Naive thymus-derived CD8-positive, alpha-beta T cell (primary cell): Measurements from ENCODE around the gene PPEF2. TPM values are rescaled to one million over a fixed set of nuclear protein-coding genes. Genes with fewer than 3 reads are reported as not detected.
A peak's percentile ranks its signal among the peaks of the same experiment; 100 is the strongest.
"Not testable (repeated sequence)": the region's sequence is repeated elsewhere in the genome, so short reads cannot be mapped to it uniquely, and the experiment has no call there.

ENCODE experiments used
- ATAC-seq, 2 donors: fragments of 150-1000 bp; cut with Tn5 transposase in 1 of 2; sonication (Bioruptor Pico), chemical (Tn5 transposase) in 1 of 2; 1 replicate in 1 of 2; 2 replicates in 1 of 2; pipeline ENCODE4 v1.10.0; 2021; ENCODE audit warnings: mild to moderate bottlenecking in 2 of 2, moderate library complexity in 2 of 2
- POLR2A ChIA-PET: fragments of 350-600 bp; sonication (Branson Sonifier 250); formaldehyde crosslinking; loops from one replicate; lab custom pipeline; 2021; ENCODE audit warnings: antibody characterized with exemption; lab: Charles Lee
- DNase-seq, 10 donors: peaks; one replicate each; pipeline versions ENCODE4 v3.0.0 to v3.0.0-alpha.2; 2020 to 2022
- H3K27ac Mint-ChIP-seq, 10 donors: one replicate each; pipeline ENCODE4 v1.8.0; 2020 to 2022; ENCODE audit warnings: mild to moderate bottlenecking in 10 of 10, mixed read lengths in 10 of 10, moderate library complexity in 4 of 10, inconsistent platforms in 1 of 10
- H3K27me3 Mint-ChIP-seq, 5 donors: one replicate each; pipeline ENCODE4 v1.8.0; 2021 to 2022; ENCODE audit warnings: mixed read lengths in 5 of 5
- H3K36me3 Mint-ChIP-seq, 3 donors: one replicate each; pipeline ENCODE4 v1.8.0; 2020 to 2022; ENCODE audit warnings: mixed read lengths in 3 of 3, mild to moderate bottlenecking in 2 of 3, inconsistent platforms in 1 of 3
- H3K4me1 Mint-ChIP-seq, 4 donors: one replicate each; pipeline ENCODE4 v1.8.0; 2021 to 2022; ENCODE audit warnings: mixed read lengths in 4 of 4
- H3K4me3 Mint-ChIP-seq, 10 donors: one replicate each; pipeline ENCODE4 v1.8.0; 2020 to 2022; ENCODE audit warnings: mild to moderate bottlenecking in 10 of 10, mixed read lengths in 10 of 10, moderate library complexity in 6 of 10, inconsistent platforms in 1 of 10
- H3K9me3 Mint-ChIP-seq, 9 donors: one replicate each; pipeline ENCODE4 v1.8.0; 2020 to 2022; ENCODE audit warnings: mixed read lengths in 9 of 9, mild to moderate bottlenecking in 3 of 9, inconsistent platforms in 1 of 9, moderate library complexity in 1 of 9
- polyA plus RNA-seq, 3 donors: library from polyadenylated mRNA; unstranded; fragments of 300-500 nt; fragmentation: Illumina TruSeq; gene quantifications; one replicate each; pipeline ENCODE4 v1.2.3, GENCODE V29; 2021
- total RNA-seq, 8 experiments: library from RNA in 2 of 8; stranded (reverse) in 2 of 8; gene quantifications; one replicate each; pipeline ENCODE4 v1.2.3 and lab custom pipeline; 2021 to 2026

Gene PPEF2
- total and polyA plus RNA-seq, 5 experiments from 2014 or later, result 1.6 to 1.8 TPM; not detected in 3

GRCh38 chr4:75921910-75922309 lies 19.7 kb upstream of the PPEF2 start:
- Mint-ChIP-seq H3K36me3 (peaks cover 0 to 90% (median 22%) of the 10 kb centered on the region in 3 donors), H3K27me3 (no peaks in the 10 kb centered on the region), H3K9me3 (no peaks in the 10 kb centered on the region), H3K4me3 (no peak overlapping the region), H3K4me1 (peaks cover 0 to 3% (median 0%) of the 10 kb centered on the region in 4 donors), H3K27ac (no peak overlapping the region)
- POLR2A ChIA-PET, result no interaction called here
- DNase-seq (no peak), ATAC-seq (no peak)

DNA sequence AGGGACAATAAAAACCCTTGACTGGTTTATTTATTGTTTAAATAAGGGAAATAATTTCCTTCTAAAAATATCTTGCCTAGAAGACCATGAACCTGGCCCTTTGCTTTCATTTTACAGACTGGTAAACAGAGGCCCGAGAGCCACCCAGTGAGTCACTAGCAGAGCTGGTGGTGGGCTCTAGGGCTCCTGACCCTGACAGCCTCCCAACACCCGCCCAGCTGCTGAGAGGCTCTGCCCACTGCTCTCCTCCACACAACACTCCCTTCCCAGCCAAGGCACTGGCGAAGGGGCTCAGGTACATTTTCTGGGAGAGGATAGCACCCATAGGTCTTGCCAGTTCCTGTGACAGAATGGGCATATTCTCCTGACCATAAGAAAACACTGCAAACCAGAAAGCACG lies 18.1 kb upstream of the PPEF2 start:
- H3K4me3 Mint-ChIP-seq, result no peak overlapping the region
- H3K27me3 Mint-ChIP-seq, result no peaks in the 10 kb centered on the region
- no peak overlapping the region for H3K27ac Mint-ChIP-seq
- ATAC-seq, result no peak
- no peaks in the 10 kb centered on the region for H3K9me3 Mint-ChIP-seq
- DNase-seq, result no peak
- H3K36me3 Mint-ChIP-seq, result peaks cover 0 to 95% (median 22%) of the 10 kb centered on the region in 3 donors
- peaks cover 0 to 3% (median 0%) of the 10 kb centered on the region in 4 donors for H3K4me1 Mint-ChIP-seq
- POLR2A ChIA-PET, result interaction anchor here (1.0 kb wide), 1 partner anchor 21 kb away, joined by 4 read pairs; the partner anchor contains the start of gene NAAA

GRCh38 chr4:75919920-75920319 lies 17.7 kb upstream of the PPEF2 start:
- peaks cover 0 to 3% (median 0%) of the 10 kb centered on the region in 4 donors for H3K4me1 Mint-ChIP-seq
- H3K4me3 Mint-ChIP-seq, result no peak overlapping the region
- no peak overlapping the region for H3K27ac Mint-ChIP-seq
- DNase-seq (no peak), ATAC-seq (no peak)
- POLR2A ChIA-PET, result interaction anchor here (1.0 kb wide), 1 partner anchor 21 kb away, joined by 4 read pairs; the partner anchor contains the start of gene NAAA
- H3K9me3 Mint-ChIP-seq, result no peaks in the 10 kb centered on the region
- H3K36me3 Mint-ChIP-seq, result peaks cover 0 to 93% (median 20%) of the 10 kb centered on the region in 3 donors
- no peaks in the 10 kb centered on the region for H3K27me3 Mint-ChIP-seq

- Mint-ChIP-seq H3K27me3 (no peaks in the 10 kb centered on the region), H3K36me3 (peaks cover 0 to 89% (median 25%) of the 10 kb centered on the region in 3 donors), H3K9me3 (peaks cover 0 to under 1% (median 0%) of the 10 kb centered on the region in 9 donors), H3K27ac (peak overlapping the region in 4 of 10 donors; percentile 19 to 69 (median 38)), H3K4me3 (no peak overlapping the region), H3K4me1 (no peaks in the 10 kb centered on the region)
- DNase-seq, result peak in 6 of 10 donors; percentile 9 to 63 (median 26)
- ATAC-seq, result peak; percentile 78 to 82
- POLR2A ChIA-PET, result interaction anchor here (0.6 to 2.6 kb wide), 2 partner anchors 25 to 1866 kb away, joined by 4 to 12 read pairs; partner anchors contain the start of gene NAAA
Measured at GRCh38 chr4:75916091-75916661, 13.9 kb upstream of the PPEF2 start.

DNA sequence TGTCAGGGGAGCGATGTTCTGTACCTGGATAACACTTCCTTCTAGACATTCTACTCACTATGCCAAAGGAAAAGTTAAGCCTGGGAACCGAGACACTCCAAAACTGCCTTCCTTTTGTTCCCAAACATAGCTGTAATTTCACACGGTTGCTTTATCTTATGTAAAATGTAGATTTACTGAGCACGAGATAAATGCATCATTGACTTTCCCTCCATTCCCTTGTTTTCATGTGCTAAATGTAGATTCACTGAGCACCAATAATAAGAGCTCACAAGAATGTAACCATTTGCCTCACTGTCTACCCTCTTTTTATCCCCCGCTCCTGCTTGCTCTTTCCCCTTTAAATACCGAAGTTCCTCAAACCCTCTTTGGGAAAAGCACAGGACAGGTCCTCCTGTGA lies 10.7 kb upstream of the PPEF2 start:
- H3K27me3 Mint-ChIP-seq, result no peaks in the 10 kb centered on the region
- H3K4me3 Mint-ChIP-seq, result no peak overlapping the region
- no peak for DNase-seq
- peak overlapping the region in 2 of 10 donors; percentile 23 to 47 for H3K27ac Mint-ChIP-seq
- H3K36me3 Mint-ChIP-seq, result peaks cover 0 to 64% (median 30%) of the 10 kb centered on the region in 3 donors
- POLR2A ChIA-PET, result no interaction called here
- ATAC-seq, result no peak
- H3K4me1 Mint-ChIP-seq, result peaks cover 0 to 4% (median 0%) of the 10 kb centered on the region in 4 donors
- H3K9me3 Mint-ChIP-seq, result peaks cover 0 to 6% (median 0%) of the 10 kb centered on the region in 9 donors

DNA sequence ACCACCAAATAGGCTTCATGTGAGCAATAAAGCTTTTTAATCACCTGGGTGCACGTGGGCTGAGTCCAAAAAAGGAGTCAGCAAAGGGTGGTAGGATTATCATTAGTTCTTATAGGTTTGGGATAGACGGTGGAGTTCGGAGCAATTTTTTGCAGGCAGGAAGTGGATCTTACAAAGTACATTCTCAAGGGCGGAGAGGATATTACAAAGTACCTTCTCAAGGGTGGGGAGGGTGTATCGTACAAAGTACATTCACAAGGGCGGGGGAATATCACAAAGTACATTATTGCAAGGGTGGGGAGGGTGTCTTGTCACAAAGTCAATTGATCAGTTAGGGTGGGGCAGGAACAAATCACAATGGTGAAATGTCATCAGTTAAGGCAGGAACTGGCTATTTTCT lies 8.6 kb upstream of the PPEF2 start:
- H3K9me3 Mint-ChIP-seq, H3K4me3 Mint-ChIP-seq, POLR2A ChIA-PET, H3K27me3 Mint-ChIP-seq, H3K27ac Mint-ChIP-seq, H3K4me1 Mint-ChIP-seq, ATAC-seq, DNase-seq: not testable (repeated sequence)
- peaks cover 0 to 45% (median 26%) of the 10 kb centered on the region in 3 donors for H3K36me3 Mint-ChIP-seq

GRCh38 chr4:75909405-75909804 lies 7.2 kb upstream of the PPEF2 start:
- peaks cover 0 to 33% (median 26%) of the 10 kb centered on the region in 3 donors for H3K36me3 Mint-ChIP-seq
- ATAC-seq (no peak), DNase-seq (no peak)
- no peak overlapping the region for H3K27ac Mint-ChIP-seq
- H3K4me3 Mint-ChIP-seq, result no peak overlapping the region
- H3K4me1 Mint-ChIP-seq, result peaks cover 0 to 4% (median 0%) of the 10 kb centered on the region in 4 donors
- no peaks in the 10 kb centered on the region for H3K27me3 Mint-ChIP-seq
- POLR2A ChIA-PET, result no interaction called here
- peaks cover 0 to 6% (median 0%) of the 10 kb centered on the region in 9 donors for H3K9me3 Mint-ChIP-seq

DNA sequence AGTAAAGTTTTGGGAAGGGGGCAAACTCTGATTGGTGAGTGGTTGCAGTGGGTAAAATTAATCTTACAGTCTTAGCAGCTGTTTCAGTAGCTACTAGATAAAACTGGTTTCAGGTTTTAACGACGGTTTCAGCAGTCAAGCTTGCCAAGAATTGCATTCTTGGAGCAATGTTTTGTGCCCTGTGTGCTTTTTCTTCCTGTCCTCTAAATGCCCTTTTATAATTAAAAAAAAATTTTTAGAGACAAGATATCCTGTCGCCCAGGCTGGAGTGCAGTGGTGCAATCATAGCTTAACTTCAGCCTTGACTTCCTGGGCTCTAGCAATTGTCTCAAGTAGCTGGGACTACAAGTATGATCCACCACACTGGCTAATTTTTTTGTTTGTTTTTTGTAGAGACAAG lies 6.3 kb upstream of the PPEF2 start:
- H3K27me3 Mint-ChIP-seq, result peaks cover 0 to 5% (median 0%) of the 10 kb centered on the region in 5 donors
- DNase-seq, result no peak
- no peak overlapping the region for H3K27ac Mint-ChIP-seq
- H3K9me3 Mint-ChIP-seq, result peaks cover 0 to 6% (median 0%) of the 10 kb centered on the region in 9 donors
- H3K4me1 Mint-ChIP-seq, result peaks cover 0 to 4% (median 0%) of the 10 kb centered on the region in 4 donors
- POLR2A ChIA-PET, result no interaction called here
- H3K36me3 Mint-ChIP-seq, result peaks cover 0 to 24% (median 23%) of the 10 kb centered on the region in 3 donors
- H3K4me3 Mint-ChIP-seq, result no peak overlapping the region
- no peak for ATAC-seq

- no peak for ATAC-seq
- H3K9me3 Mint-ChIP-seq, result peaks cover 0 to 6% (median 0%) of the 10 kb centered on the region in 9 donors
- H3K27ac Mint-ChIP-seq, result no peak overlapping the region
- no peak overlapping the region for H3K4me3 Mint-ChIP-seq
- POLR2A ChIA-PET, result no interaction called here
- peaks cover 0 to 23% (median 18%) of the 10 kb centered on the region in 3 donors for H3K36me3 Mint-ChIP-seq
- H3K27me3 Mint-ChIP-seq, result peaks cover 0 to 5% (median 0%) of the 10 kb centered on the region in 5 donors
- peaks cover 0 to 4% (median 0%) of the 10 kb centered on the region in 4 donors for H3K4me1 Mint-ChIP-seq
- no peak for DNase-seq
Measured at GRCh38 chr4:75907966-75908365, 5.7 kb upstream of the PPEF2 start.

DNA sequence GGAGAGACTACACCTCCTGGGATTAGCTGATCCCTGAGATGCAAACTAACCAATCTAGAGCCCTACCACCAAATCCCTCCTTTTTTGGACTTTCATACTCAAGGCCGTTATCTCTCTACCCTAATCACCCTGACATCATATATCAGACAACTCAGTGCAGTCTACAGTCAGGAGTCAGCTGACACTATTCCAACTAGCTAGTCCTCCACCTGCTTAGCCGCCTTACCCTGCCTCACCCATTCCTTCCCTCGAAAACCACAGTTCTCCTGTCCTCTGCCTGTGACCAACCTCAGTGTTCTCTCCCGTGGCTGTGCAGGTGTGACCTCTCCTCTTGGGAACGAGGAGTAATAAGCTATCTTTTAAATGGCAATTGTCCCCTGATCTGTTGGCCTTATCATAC lies 1.8 kb upstream of the PPEF2 start:
- no peak overlapping the region for H3K4me3 Mint-ChIP-seq
- POLR2A ChIA-PET, result no interaction called here
- ATAC-seq, result no peak
- DNase-seq, result no peak
- H3K27me3 Mint-ChIP-seq, result peaks cover 0 to 7% (median 3%) of the 10 kb centered on the region in 5 donors
- H3K36me3 Mint-ChIP-seq, result no peaks in the 10 kb centered on the region
- no peaks in the 10 kb centered on the region for H3K9me3 Mint-ChIP-seq
- H3K27ac Mint-ChIP-seq, result no peak overlapping the region
- H3K4me1 Mint-ChIP-seq, result peaks cover 0 to 17% (median under 1%) of the 10 kb centered on the region in 4 donors

DNA sequence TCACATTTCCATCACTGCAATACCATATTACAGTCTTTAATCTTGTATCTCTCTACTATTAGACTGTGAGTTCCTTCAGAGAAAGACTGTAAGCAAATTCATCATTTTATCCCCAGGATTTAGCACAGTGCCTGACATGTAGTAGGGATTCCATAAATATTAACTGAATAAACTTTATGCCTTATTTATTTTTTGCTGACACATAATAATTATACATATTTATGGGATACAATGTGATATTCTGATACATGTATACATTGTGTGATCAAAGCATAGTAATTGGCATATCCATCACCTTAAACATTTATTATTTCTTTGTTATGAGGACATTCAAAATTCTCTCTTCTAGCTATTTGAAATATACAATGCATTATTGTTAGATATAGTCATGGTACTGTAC lies 3.7 kb downstream of the PPEF2 start:
- POLR2A ChIA-PET, result no interaction called here
- peaks cover 0 to 3% (median 0%) of the 10 kb centered on the region in 9 donors for H3K9me3 Mint-ChIP-seq
- peaks cover 0 to 5% (median 2%) of the 10 kb centered on the region in 5 donors for H3K27me3 Mint-ChIP-seq
- DNase-seq, result no peak
- H3K4me3 Mint-ChIP-seq, result no peak overlapping the region
- H3K4me1 Mint-ChIP-seq, result peaks cover 0 to 14% (median under 1%) of the 10 kb centered on the region in 4 donors
- peaks cover 0 to 4% (median 0%) of the 10 kb centered on the region in 3 donors for H3K36me3 Mint-ChIP-seq
- no peak for ATAC-seq
- H3K27ac Mint-ChIP-seq, result no peak overlapping the region

DNA sequence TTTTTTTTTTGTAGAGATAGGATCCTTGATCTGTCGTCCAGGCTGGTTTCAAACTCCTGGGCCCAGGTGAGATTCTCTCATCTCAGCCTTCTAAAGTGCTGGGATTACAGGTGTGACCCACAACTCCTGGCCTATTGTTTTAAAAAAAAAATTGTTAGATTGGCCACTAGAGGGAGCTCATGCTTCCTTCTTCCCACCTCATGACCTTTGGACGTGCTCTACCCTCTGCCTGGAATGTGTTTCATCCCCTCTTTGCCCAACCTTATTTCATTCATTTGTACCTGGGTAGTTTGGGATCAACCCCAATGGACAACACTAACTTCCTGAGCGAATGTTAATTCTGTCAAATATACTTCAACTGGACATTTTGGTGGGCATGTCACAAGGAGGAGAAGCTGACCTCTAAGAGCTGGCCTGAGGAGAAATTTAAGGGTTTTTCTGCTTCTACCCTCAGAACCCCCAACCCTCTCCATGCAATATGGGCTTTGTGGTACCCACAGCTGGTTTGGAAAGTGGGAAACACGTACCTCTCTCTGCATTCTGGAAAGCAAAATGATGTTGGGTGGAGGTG lies 6.4 kb downstream of the PPEF2 start:
- Mint-ChIP-seq H3K36me3 (peaks cover 0 to 4% (median 0%) of the 10 kb centered on the region in 3 donors), H3K27ac (no peak overlapping the region), H3K9me3 (peaks cover 0 to 3% (median 0%) of the 10 kb centered on the region in 9 donors), H3K4me1 (no peaks in the 10 kb centered on the region), H3K4me3 (no peak overlapping the region), H3K27me3 (peaks cover 0 to 5% (median 0%) of the 10 kb centered on the region in 5 donors)
- ATAC-seq (peak; percentile 42 to 60), DNase-seq (peak in 4 of 10 donors; percentile 8 to 47 (median 40))
- POLR2A ChIA-PET, result interaction anchor here (0.9 kb wide), 1 partner anchor 95 kb away, joined by 3 read pairs; no protein-coding TSS in a partner anchor

DNA sequence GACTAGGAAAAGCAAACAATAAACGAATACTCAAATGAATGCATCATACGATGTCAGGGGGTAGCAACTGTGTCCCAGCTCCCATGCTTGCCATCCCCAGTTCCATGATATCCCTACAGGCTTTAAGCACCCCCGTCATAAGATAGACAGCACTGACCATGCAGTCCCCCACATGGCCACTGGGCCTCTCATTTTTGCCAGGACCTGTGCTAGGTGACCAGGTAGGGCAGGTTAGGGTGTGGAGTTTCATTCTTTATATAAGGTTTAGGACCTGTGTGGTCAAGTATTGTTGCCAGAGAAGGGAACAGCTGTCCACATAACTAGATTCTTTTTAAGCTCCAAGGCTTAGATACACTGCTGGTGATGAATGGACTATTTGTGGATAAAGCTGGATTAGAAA lies 9.7 kb downstream of the PPEF2 start:
- no peaks in the 10 kb centered on the region for H3K9me3 Mint-ChIP-seq
- no peak for DNase-seq
- no peak overlapping the region for H3K4me3 Mint-ChIP-seq
- no peak overlapping the region for H3K27ac Mint-ChIP-seq
- POLR2A ChIA-PET, result no interaction called here
- ATAC-seq, result no peak
- no peaks in the 10 kb centered on the region for H3K36me3 Mint-ChIP-seq
- no peaks in the 10 kb centered on the region for H3K27me3 Mint-ChIP-seq
- H3K4me1 Mint-ChIP-seq, result no peaks in the 10 kb centered on the region
